ENCODE results near the gene PRR15L.

DNA sequence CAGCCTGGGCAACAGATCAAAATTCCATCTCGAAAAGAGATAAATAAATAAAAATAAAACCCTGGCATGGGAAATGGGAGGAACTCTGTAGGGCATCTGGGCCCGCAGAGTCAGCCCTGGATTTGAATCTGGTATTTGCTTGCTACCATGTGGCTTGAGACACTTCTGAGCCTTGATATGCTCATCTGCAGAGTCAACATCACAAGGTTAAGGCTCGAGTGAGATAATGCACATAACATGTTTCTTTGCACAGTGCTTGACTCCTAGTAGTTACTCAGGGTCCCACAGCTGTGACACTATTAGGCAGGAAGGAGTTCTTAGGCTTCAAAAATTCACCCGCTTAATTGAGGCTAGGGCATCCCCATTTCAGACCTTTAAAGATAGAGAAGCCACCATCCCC is 34.5 kb upstream of the PRR15L start:
- TF ChIP-seq, protein P1, sequence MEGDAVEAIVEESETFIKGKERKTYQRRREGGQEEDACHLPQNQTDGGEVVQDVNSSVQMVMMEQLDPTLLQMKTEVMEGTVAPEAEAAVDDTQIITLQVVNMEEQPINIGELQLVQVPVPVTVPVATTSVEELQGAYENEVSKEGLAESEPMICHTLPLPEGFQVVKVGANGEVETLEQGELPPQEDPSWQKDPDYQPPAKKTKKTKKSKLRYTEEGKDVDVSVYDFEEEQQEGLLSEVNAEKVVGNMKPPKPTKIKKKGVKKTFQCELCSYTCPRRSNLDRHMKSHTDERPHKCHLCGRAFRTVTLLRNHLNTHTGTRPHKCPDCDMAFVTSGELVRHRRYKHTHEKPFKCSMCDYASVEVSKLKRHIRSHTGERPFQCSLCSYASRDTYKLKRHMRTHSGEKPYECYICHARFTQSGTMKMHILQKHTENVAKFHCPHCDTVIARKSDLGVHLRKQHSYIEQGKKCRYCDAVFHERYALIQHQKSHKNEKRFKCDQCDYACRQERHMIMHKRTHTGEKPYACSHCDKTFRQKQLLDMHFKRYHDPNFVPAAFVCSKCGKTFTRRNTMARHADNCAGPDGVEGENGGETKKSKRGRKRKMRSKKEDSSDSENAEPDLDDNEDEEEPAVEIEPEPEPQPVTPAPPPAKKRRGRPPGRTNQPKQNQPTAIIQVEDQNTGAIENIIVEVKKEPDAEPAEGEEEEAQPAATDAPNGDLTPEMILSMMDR (conservative IDR thresholded peaks at IDR 0.05; ENCODE audit: low read depth in 2 of 2): no peak
- TF ChIP-seq POLR2AphosphoS5 (IDR thresholded peaks at IDR 0.05; ENCODE audit: low read depth) (no peak), EZH2 (IDR thresholded peaks at IDR 0.05; ENCODE audit: low read depth, unreplicated experiment) (no peak), CREB1 (CRISPR knock-in tag; IDR thresholded peaks at IDR 0.05; ENCODE audit: low read depth) (no peak), EZH2phosphoT487 (IDR thresholded peaks at IDR 0.05; ENCODE audit: unreplicated experiment) (no peak), JUNB (IDR thresholded peaks at IDR 0.05; ENCODE audit: unreplicated experiment) (no peak), ZNF331 (CRISPR knock-in tag; IDR thresholded peaks at IDR 0.05; ENCODE audit: low read depth) (no peak), ZNF114 (CRISPR knock-in tag; IDR thresholded peaks at IDR 0.05) (no peak)
- TF ChIP-seq, protein P2, sequence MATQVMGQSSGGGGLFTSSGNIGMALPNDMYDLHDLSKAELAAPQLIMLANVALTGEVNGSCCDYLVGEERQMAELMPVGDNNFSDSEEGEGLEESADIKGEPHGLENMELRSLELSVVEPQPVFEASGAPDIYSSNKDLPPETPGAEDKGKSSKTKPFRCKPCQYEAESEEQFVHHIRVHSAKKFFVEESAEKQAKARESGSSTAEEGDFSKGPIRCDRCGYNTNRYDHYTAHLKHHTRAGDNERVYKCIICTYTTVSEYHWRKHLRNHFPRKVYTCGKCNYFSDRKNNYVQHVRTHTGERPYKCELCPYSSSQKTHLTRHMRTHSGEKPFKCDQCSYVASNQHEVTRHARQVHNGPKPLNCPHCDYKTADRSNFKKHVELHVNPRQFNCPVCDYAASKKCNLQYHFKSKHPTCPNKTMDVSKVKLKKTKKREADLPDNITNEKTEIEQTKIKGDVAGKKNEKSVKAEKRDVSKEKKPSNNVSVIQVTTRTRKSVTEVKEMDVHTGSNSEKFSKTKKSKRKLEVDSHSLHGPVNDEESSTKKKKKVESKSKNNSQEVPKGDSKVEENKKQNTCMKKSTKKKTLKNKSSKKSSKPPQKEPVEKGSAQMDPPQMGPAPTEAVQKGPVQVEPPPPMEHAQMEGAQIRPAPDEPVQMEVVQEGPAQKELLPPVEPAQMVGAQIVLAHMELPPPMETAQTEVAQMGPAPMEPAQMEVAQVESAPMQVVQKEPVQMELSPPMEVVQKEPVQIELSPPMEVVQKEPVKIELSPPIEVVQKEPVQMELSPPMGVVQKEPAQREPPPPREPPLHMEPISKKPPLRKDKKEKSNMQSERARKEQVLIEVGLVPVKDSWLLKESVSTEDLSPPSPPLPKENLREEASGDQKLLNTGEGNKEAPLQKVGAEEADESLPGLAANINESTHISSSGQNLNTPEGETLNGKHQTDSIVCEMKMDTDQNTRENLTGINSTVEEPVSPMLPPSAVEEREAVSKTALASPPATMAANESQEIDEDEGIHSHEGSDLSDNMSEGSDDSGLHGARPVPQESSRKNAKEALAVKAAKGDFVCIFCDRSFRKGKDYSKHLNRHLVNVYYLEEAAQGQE (IDR thresholded peaks at IDR 0.05; ENCODE audit: unreplicated experiment): no peak
- TF ChIP-seq, protein P3, sequence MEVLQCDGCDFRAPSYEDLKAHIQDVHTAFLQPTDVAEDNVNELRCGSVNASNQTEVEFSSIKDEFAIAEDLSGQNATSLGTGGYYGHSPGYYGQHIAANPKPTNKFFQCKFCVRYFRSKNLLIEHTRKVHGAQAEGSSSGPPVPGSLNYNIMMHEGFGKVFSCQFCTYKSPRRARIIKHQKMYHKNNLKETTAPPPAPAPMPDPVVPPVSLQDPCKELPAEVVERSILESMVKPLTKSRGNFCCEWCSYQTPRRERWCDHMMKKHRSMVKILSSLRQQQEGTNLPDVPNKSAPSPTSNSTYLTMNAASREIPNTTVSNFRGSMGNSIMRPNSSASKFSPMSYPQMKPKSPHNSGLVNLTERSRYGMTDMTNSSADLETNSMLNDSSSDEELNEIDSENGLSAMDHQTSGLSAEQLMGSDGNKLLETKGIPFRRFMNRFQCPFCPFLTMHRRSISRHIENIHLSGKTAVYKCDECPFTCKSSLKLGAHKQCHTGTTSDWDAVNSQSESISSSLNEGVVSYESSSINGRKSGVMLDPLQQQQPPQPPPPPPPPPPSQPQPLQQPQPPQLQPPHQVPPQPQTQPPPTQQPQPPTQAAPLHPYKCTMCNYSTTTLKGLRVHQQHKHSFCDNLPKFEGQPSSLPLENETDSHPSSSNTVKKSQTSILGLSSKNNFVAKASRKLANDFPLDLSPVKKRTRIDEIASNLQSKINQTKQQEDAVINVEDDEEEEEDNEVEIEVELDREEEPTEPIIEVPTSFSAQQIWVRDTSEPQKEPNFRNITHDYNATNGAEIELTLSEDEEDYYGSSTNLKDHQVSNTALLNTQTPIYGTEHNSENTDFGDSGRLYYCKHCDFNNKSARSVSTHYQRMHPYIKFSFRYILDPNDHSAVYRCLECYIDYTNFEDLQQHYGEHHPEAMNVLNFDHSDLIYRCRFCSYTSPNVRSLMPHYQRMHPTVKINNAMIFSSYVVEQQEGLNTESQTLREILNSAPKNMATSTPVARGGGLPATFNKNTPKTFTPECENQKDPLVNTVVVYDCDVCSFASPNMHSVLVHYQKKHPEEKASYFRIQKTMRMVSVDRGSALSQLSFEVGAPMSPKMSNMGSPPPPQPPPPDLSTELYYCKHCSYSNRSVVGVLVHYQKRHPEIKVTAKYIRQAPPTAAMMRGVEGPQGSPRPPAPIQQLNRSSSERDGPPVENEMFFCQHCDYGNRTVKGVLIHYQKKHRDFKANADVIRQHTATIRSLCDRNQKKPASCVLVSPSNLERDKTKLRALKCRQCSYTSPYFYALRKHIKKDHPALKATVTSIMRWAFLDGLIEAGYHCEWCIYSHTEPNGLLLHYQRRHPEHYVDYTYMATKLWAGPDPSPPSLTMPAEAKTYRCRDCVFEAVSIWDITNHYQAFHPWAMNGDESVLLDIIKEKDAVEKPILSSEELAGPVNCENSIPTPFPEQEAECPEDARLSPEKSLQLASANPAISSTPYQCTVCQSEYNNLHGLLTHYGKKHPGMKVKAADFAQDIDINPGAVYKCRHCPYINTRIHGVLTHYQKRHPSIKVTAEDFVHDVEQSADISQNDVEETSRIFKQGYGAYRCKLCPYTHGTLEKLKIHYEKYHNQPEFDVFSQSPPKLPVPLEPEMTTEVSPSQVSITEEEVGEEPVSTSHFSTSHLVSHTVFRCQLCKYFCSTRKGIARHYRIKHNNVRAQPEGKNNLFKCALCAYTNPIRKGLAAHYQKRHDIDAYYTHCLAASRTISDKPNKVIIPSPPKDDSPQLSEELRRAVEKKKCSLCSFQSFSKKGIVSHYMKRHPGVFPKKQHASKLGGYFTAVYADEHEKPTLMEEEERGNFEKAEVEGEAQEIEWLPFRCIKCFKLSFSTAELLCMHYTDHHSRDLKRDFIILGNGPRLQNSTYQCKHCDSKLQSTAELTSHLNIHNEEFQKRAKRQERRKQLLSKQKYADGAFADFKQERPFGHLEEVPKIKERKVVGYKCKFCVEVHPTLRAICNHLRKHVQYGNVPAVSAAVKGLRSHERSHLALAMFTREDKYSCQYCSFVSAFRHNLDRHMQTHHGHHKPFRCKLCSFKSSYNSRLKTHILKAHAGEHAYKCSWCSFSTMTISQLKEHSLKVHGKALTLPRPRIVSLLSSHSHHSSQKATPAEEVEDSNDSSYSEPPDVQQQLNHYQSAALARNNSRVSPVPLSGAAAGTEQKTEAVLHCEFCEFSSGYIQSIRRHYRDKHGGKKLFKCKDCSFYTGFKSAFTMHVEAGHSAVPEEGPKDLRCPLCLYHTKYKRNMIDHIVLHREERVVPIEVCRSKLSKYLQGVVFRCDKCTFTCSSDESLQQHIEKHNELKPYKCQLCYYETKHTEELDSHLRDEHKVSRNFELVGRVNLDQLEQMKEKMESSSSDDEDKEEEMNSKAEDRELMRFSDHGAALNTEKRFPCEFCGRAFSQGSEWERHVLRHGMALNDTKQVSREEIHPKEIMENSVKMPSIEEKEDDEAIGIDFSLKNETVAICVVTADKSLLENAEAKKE (CRISPR knock-in tag; IDR thresholded peaks at IDR 0.05): no peak
